SK-MEL-5 (cell line): ENCODE results near the gene CDH15. TPM values are rescaled to one million over a fixed set of nuclear protein-coding genes. Genes with fewer than 3 reads are reported as not detected.

Experiments
- DNase-seq: peaks from one replicate; pipeline ENCODE4 v3.0.0-alpha.2; 2016; ENCODE audit warnings: low read depth, low spot score
- in situ Hi-C: cut with HindIII; loops from 2 replicates; pipeline ENCODE4 v1.10.0; 2016; ENCODE audit warnings: low sequenced_read_pairs, high pct_unique_total_duplicates, low pct_unique_long_range_greater_than_20kb
- total RNA-seq: library from RNA; depleted of rRNA; stranded (reverse); fragments of >200 nt; shearing (Covaris generic); gene quantifications from 2 replicates; pipeline ENCODE4 v1.2.3, GENCODE V29; 2014

CDH15 gene
- total RNA-seq, 1 experiment from 2014 or later: not detected

GRCh38 chr16:89200124-89200849 is 28.7 kb downstream of the CDH15 start, which contains the start of gene SLC22A31:
Gene SLC22A31 (minus strand): TSS chr16:89200537. CDS start chr16:89200501, 36 bp downstream.
- in situ Hi-C loops: no loop called here
- no peak for DNase-seq

- in situ Hi-C loops: no loop called here
- no peak for DNase-seq
Observed at GRCh38 chr16:89200850-89201411, 29.4 kb downstream of the CDH15 start.

- in situ Hi-C loops: no loop called here
- peak; percentile 56 for DNase-seq
Observed at GRCh38 chr16:89201439-89202377, 30.2 kb downstream of the CDH15 start.

GRCh38 chr16:89202422-89203215 is 31.1 kb downstream of the CDH15 start:
- in situ Hi-C loops: no loop called here
- no peak for DNase-seq

- no peak for DNase-seq
- in situ Hi-C loops: no loop called here
Observed at GRCh38 chr16:89207993-89208392, 36.4 kb downstream of the CDH15 start.

GRCh38 chr16:89209522-89210044 is 38.0 kb downstream of the CDH15 start:
- in situ Hi-C loops: no loop called here
- no peak for DNase-seq

- DNase-seq: no peak
- in situ Hi-C loops: no loop called here
Observed at GRCh38 chr16:89210165-89210903, 38.8 kb downstream of the CDH15 start.

GRCh38 chr16:89210904-89211515 is 39.5 kb downstream of the CDH15 start:
- in situ Hi-C loops: no loop called here
- no peak for DNase-seq

GRCh38 chr16:89216315-89217137 is 45.0 kb downstream of the CDH15 start:
- peak; percentile 79 for DNase-seq
- in situ Hi-C loops: no loop called here

- no peak for DNase-seq
- in situ Hi-C loops: no loop called here
Observed at GRCh38 chr16:89217138-89217387, 45.5 kb downstream of the CDH15 start.

GRCh38 chr16:89217388-89218191 is 46.0 kb downstream of the CDH15 start, which contains the start of gene ZNF778:
Gene ZNF778 (plus strand): TSS chr16:89217703. CDS start chr16:89221128, 3,425 bp downstream.
- peak; percentile 75 for DNase-seq
- in situ Hi-C loops: no loop called here

- in situ Hi-C loops: no loop called here
- no peak for DNase-seq
Observed at GRCh38 chr16:89219365-89219764, 47.8 kb downstream of the CDH15 start.

GRCh38 chr16:89221604-89222003 is 50.1 kb downstream of the CDH15 start:
- in situ Hi-C loops: no loop called here

GRCh38 chr16:89222931-89223330 is 51.4 kb downstream of the CDH15 start:
- no peak for DNase-seq
- in situ Hi-C loops: no loop called here

More at GRCh38 chr16:89221604-89222003, 50.1 kb downstream of the CDH15 start:
- no peak for DNase-seq

GRCh38 chr16:89224665-89225064 is 53.1 kb downstream of the CDH15 start:
- in situ Hi-C loops: no loop called here
- DNase-seq: no peak
